SU-DHL-6 (cell line): ENCODE measurements around the gene HDAC11.

ENCODE experiments used
- H2AFZ ChIP-seq: fragments of 200-600 bp; sonication (generic); 2 replicates; pipeline ENCODE4 v1.6.1; 2014; ENCODE audit warnings: low read depth, mild to moderate bottlenecking, moderate library complexity, mixed read lengths, antibody characterized with exemption, low read length; ENCODE audit not compliant: severe bottlenecking
- H3F3A ChIP-seq: fragments of 200-600 bp; shearing (Covaris generic); 2 replicates; pipeline ENCODE4 v1.6.0; 2016; ENCODE audit warnings: antibody characterized with exemption, mild to moderate bottlenecking; ENCODE audit not compliant: insufficient read depth
- H3K27ac ChIP-seq: fragments of 200-600 bp; sonication (generic); 2 replicates; pipeline ENCODE4 v1.5.1; 2016; ENCODE audit warnings: low read depth, mild to moderate bottlenecking, low read length, moderate library complexity, mixed read lengths
- H3K27me3 ChIP-seq: fragments of 200-600 bp; sonication (generic), shearing (Covaris generic); 2 replicates; pipeline ENCODE4 v1.6.0; 2014; ENCODE audit warnings: mild to moderate bottlenecking, low read length
- H3K36me3 ChIP-seq: fragments of 200-600 bp; sonication (generic); 2 replicates; pipeline ENCODE4 v1.6.1; 2014; ENCODE audit warnings: mild to moderate bottlenecking, low read length, mixed read lengths
- H3K4me2 ChIP-seq: fragments of 300-600, 200-600 bp; shearing (Covaris generic), sonication (generic); 2 replicates; pipeline ENCODE4 v1.6.0; 2014; ENCODE audit warnings: low read length, low read depth, mild to moderate bottlenecking; ENCODE audit not compliant: poor library complexity, severe bottlenecking
- H3K4me3 ChIP-seq: fragments of 200-600 bp; sonication (generic); 2 replicates; pipeline ENCODE4 v1.5.1; 2014; ENCODE audit warnings: antibody characterized with exemption, low read length, mild to moderate bottlenecking, mixed read lengths; ENCODE audit not compliant: insufficient read depth, poor library complexity, severe bottlenecking
- H3K79me2 ChIP-seq: fragments of 200-600 bp; sonication (generic); 2 replicates; pipeline ENCODE4 v1.6.1; 2014; ENCODE audit warnings: mild to moderate bottlenecking, low read length, moderate library complexity; ENCODE audit not compliant: insufficient read depth
- H3K9ac ChIP-seq: fragments of 200-600 bp; sonication (generic); 2 replicates; pipeline ENCODE4 v1.7.0; 2014; ENCODE audit warnings: mild to moderate bottlenecking, low read length
- H3K9me2 ChIP-seq: fragments of 200-600 bp; sonication (generic); replicated peaks from 2 replicates; pipeline ENCODE4 v1.6.1; 2014; ENCODE audit warnings: low read length; ENCODE audit not compliant: insufficient read depth
- H3K9me3 ChIP-seq: fragments of 200-600 bp; sonication (generic); 2 replicates; pipeline ENCODE4 v1.6.1; 2014; ENCODE audit warnings: low read length, mixed read lengths; ENCODE audit not compliant: insufficient read depth
- H4K20me1 ChIP-seq: fragments of 200-600 bp; sonication (generic); 2 replicates; pipeline ENCODE4 v1.6.1; 2014; ENCODE audit warnings: low read depth, mild to moderate bottlenecking, antibody characterized with exemption, low read length, moderate library complexity, mixed read lengths
- EZH2phosphoT487 ChIP-seq: fragments of 200-600 bp; sonication (generic), shearing (Covaris generic); conservative IDR thresholded peaks from 2 replicates; pipeline ENCODE4 v1.6.1; 2018; ENCODE audit warnings: mild to moderate bottlenecking, antibody characterized with exemption, low read length, moderate library complexity, mixed read lengths
- TF ChIP-seq, protein P1 (sequence below): fragments of 200-600 bp; sonication (generic); IDR thresholded peaks from one replicate; pipeline ENCODE4 v1.5.1; 2017; ENCODE audit warnings: antibody characterized with exemption, mild to moderate bottlenecking, low read length, moderate library complexity; ENCODE audit not compliant: insufficient read depth, poor library complexity, severe bottlenecking

HDAC11 gene

GRCh38 chr3:13545952-13546454 is 65.9 kb downstream of the HDAC11 start:
- H3K79me2 ChIP-seq: no peaks in the 10 kb centered on the region
- no peaks in the 10 kb centered on the region for H3F3A ChIP-seq
- H3K4me2 ChIP-seq: no peak overlapping the region
- 0 out of 2 replicates have a peak, but pooled peaks cover 4% of the 10 kb centered on the region for H3K9me3 ChIP-seq
- H4K20me1 ChIP-seq: no peaks in the 10 kb centered on the region
- no peaks in the 10 kb centered on the region for H3K36me3 ChIP-seq
- no peak overlapping the region for H3K27ac ChIP-seq
- no peaks in the 10 kb centered on the region for H3K27me3 ChIP-seq
- no peak overlapping the region for H3K9ac ChIP-seq
- H2AFZ ChIP-seq: no peak overlapping the region
- TF ChIP-seq, protein P1, sequence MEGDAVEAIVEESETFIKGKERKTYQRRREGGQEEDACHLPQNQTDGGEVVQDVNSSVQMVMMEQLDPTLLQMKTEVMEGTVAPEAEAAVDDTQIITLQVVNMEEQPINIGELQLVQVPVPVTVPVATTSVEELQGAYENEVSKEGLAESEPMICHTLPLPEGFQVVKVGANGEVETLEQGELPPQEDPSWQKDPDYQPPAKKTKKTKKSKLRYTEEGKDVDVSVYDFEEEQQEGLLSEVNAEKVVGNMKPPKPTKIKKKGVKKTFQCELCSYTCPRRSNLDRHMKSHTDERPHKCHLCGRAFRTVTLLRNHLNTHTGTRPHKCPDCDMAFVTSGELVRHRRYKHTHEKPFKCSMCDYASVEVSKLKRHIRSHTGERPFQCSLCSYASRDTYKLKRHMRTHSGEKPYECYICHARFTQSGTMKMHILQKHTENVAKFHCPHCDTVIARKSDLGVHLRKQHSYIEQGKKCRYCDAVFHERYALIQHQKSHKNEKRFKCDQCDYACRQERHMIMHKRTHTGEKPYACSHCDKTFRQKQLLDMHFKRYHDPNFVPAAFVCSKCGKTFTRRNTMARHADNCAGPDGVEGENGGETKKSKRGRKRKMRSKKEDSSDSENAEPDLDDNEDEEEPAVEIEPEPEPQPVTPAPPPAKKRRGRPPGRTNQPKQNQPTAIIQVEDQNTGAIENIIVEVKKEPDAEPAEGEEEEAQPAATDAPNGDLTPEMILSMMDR: no peak
- H3K9me2 ChIP-seq: no peaks in the 10 kb centered on the region
- H3K4me3 ChIP-seq: no peak overlapping the region

- H3K4me2 ChIP-seq: no peak overlapping the region
- H2AFZ ChIP-seq: no peak overlapping the region
- no peaks in the 10 kb centered on the region for H3K36me3 ChIP-seq
- H3K79me2 ChIP-seq: no peaks in the 10 kb centered on the region
- no peak overlapping the region for H3K9ac ChIP-seq
- no peaks in the 10 kb centered on the region for H3K27me3 ChIP-seq
- no peaks in the 10 kb centered on the region for H3F3A ChIP-seq
- H3K4me3 ChIP-seq: no peak overlapping the region
- H4K20me1 ChIP-seq: no peaks in the 10 kb centered on the region
- H3K9me3 ChIP-seq: no peaks in the 10 kb centered on the region
- TF ChIP-seq EZH2phosphoT487: no peak
- TF ChIP-seq, protein P1: no peak
- H3K27ac ChIP-seq: no peak overlapping the region
- no peaks in the 10 kb centered on the region for H3K9me2 ChIP-seq
Measured at GRCh38 chr3:13546667-13547171, 66.6 kb downstream of the HDAC11 start.

- Histone ChIP-seq H3K79me2 (no peaks in the 10 kb centered on the region), H3F3A (no peaks in the 10 kb centered on the region), H3K4me2 (no peak overlapping the region), H3K36me3 (no peaks in the 10 kb centered on the region), H3K4me3 (no peak overlapping the region), H3K9me3 (no peaks in the 10 kb centered on the region), H3K9ac (no peak overlapping the region), H4K20me1 (no peaks in the 10 kb centered on the region), H2AFZ (no peak overlapping the region), H3K27ac (no peak overlapping the region), H3K27me3 (no peaks in the 10 kb centered on the region), H3K9me2 (no peaks in the 10 kb centered on the region)
- TF ChIP-seq, protein P1: no peak
- TF ChIP-seq EZH2phosphoT487: no peak
Measured at GRCh38 chr3:13547591-13548371, 67.7 kb downstream of the HDAC11 start.
